Right lobe of liver (tissue), 6 donors: ENCODE data around the gene SPHK2. TPM values are rescaled to one million over a fixed set of nuclear protein-coding genes. Genes with fewer than 3 reads are reported as not detected.
A peak's percentile ranks its signal among the peaks of the same experiment; 100 is the strongest.

Experiments used
- ATAC-seq, 4 donors: fragments of 200-7000 bp; cut with Tn5 transposase; one replicate each; pipeline ENCODE4 v1.9.1; 2020; ENCODE audit warnings: mild to moderate bottlenecking in 4 of 4, moderate library complexity in 4 of 4
- DNase-seq, 3 donors: peaks; one replicate each; pipeline ENCODE4 v3.0.0-alpha.2; 2020
- H3K27ac ChIP-seq, 3 donors: fragments of 200-600 bp; one replicate each; pipeline ENCODE4 v1.8.0; 2022
- H3K27me3 ChIP-seq, 2 donors: fragments of 200-600 bp; one replicate each; pipeline ENCODE4 v1.8.0; 2022
- H3K36me3 ChIP-seq, 4 donors: fragments of 200-600 bp; sonication (generic) in 1 of 4; one replicate each; pipeline versions ENCODE4 v1.5.1 to v1.8.0; 2017 to 2022; ENCODE audit warnings: control low read depth in 1 of 4
- H3K4me1 ChIP-seq, 4 donors: fragments of 200-600 bp; sonication (generic) in 1 of 4; one replicate each; pipeline versions ENCODE4 v1.5.1 to v1.8.0; 2017 to 2022; ENCODE audit warnings: control low read depth in 1 of 4
- H3K4me3 ChIP-seq, 3 donors: fragments of 200-600 bp; one replicate each; pipeline ENCODE4 v1.8.0; 2022
- H3K9me3 ChIP-seq, 4 donors: fragments of 200-600 bp; sonication (generic) in 1 of 4; one replicate each; pipeline versions ENCODE4 v1.5.1 to v1.8.0; 2017 to 2022; ENCODE audit warnings: control low read depth in 1 of 4
- POLR2A ChIP-seq: fragments of 450-650 bp; IDR thresholded peaks from one replicate; pipeline ENCODE4 v1.6.1; 2017; ENCODE audit warnings: antibody characterized with exemption, mild to moderate bottlenecking
- WGBS: methylation state at CpG from one replicate; pipeline ENCODE4 v1.1.6; 2018; ENCODE audit warnings: low coverage, low lambda C conversion rate; ENCODE audit not compliant: insufficient coverage; ENCODE audit errors: missing lambda C conversion rate; 5-methylcytosine and 5-hydroxymethylcytosine counted together
- intact Hi-C, 2 donors: fragments of 100-400 bp; cut with DNase I; formaldehyde crosslinking; loops; one replicate each; pipeline versions ENCODE4 v1.11.2 to v1.14.1; 2022
- total RNA-seq, 6 experiments: library from RNA; depleted of rRNA in 2 of 6; stranded (reverse); fragments of >200 nt in 2 of 6; fragmentation: NEBNext Ultra II Directional in 3 of 6; extraction: Animal tissue kit (Norgen Biotek cat#: 25700) in 3 of 6; gene quantifications; one replicate each; pipeline versions ENCODE4 v1.1.0 to v1.2.4, GENCODE V29; 2016 to 2023
- TF ChIP-seq, protein P1 (sequence below), 4 donors: fragments of 200-600 bp in 3 of 4; fragments of 450-650 bp in 1 of 4; IDR thresholded peaks; one replicate each; pipeline versions ENCODE4 v1.5.1 to v1.8.0; 2016 to 2022; ENCODE audit warnings: antibody characterized with exemption in 4 of 4, mild to moderate bottlenecking in 2 of 4
- donor health status: DM: no; HTN: yes; CAD: no.
- donor health status: DM: no; HTN: no; CAD: no.
- donor health status: DM: no; HTN: no; CAD: no.
- donor health status: DM: no; HTN: yes; CAD: no.
- donor health status: DM: no; HTN: yes; CAD: no.

Gene SPHK2
- total RNA-seq, 6 experiments from 2014 or later: 11.4 to 30.1 (median 17.2) TPM

DNA sequence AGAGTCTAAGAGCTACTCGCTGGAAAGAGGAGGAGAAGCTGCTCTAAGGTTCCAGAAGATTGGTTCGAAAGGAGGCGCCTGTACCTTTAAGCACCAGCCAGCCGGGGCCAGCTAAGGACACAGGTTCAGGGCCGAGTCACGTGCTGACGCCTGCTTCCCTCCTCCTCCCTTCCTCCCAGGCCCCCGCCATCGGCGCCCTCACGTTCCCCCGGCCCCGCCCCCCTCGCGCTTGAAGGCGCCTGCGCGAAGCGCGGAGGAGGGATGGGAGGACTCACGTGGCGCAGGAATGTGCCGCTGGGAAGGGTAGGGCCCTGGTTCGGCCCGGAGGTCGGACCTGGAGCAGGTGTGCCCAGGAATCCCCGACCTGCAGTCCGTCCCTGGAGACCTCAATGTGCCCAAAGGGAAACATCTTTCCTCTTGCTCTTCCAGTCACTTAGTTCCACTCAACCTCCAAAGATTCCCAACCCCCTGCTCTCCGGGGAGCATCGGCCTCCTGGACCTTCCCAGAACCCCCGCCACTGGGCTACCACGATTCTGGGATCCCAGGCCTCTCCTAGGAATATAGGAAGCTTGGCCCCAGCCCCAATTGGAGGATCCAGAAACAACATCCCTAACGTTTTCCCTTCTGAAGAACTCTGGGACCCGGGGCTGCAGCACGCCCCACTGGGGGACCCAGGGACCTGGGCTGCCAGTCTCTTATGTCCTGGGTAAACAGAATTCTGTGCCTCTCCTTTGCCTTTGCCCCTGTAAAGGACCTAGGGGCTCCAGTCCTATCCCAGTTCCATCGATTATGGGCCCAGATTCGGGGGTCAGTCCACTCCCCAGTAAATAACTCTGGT lies 15.3 kb downstream of the SPHK2 start:
- peak; percentile 96 to 98 (median 98) for DNase-seq
- Histone ChIP-seq H3K4me1 (peaks cover 0 to 28% (median 16%) of the 10 kb centered on the region in 4 donors), H3K27me3 (no peaks in the 10 kb centered on the region), H3K27ac (peak overlapping the region; percentile 81 to 92 (median 88)), H3K4me3 (peak overlapping the region; percentile 1 to 74 (median 72)), H3K9me3 (no peaks in the 10 kb centered on the region), H3K36me3 (no peaks in the 10 kb centered on the region)
- WGBS: 4% methylated on average over 12 of the region's 37 CpGs
- TF ChIP-seq POLR2A: peak; percentile 56
- TF ChIP-seq, protein P1, sequence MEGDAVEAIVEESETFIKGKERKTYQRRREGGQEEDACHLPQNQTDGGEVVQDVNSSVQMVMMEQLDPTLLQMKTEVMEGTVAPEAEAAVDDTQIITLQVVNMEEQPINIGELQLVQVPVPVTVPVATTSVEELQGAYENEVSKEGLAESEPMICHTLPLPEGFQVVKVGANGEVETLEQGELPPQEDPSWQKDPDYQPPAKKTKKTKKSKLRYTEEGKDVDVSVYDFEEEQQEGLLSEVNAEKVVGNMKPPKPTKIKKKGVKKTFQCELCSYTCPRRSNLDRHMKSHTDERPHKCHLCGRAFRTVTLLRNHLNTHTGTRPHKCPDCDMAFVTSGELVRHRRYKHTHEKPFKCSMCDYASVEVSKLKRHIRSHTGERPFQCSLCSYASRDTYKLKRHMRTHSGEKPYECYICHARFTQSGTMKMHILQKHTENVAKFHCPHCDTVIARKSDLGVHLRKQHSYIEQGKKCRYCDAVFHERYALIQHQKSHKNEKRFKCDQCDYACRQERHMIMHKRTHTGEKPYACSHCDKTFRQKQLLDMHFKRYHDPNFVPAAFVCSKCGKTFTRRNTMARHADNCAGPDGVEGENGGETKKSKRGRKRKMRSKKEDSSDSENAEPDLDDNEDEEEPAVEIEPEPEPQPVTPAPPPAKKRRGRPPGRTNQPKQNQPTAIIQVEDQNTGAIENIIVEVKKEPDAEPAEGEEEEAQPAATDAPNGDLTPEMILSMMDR (IDR thresholded peaks at IDR 0.05): no peak
- intact Hi-C loops: no loop called here
- peak; percentile 54 to 66 (median 55) for ATAC-seq

- intact Hi-C loops: no loop called here
- TF ChIP-seq, protein P1 (IDR thresholded peaks at IDR 0.05): no peak
- TF ChIP-seq POLR2A: peak; percentile 38
- peak overlapping the region; percentile 87 to 97 (median 88) for H3K27ac ChIP-seq
- ATAC-seq (peak; percentile 46 to 56 (median 52)), DNase-seq (peak; percentile 82 to 87 (median 84))
- peak overlapping the region; percentile 62 to 74 (median 72) for H3K4me3 ChIP-seq
- H3K27me3 ChIP-seq: no peaks in the 10 kb centered on the region
- H3K9me3 ChIP-seq: no peaks in the 10 kb centered on the region
- WGBS: 2% methylated on average over 13 of the region's 67 CpGs
- peaks cover 0 to 28% (median 16%) of the 10 kb centered on the region in 4 donors for H3K4me1 ChIP-seq
- no peaks in the 10 kb centered on the region for H3K36me3 ChIP-seq
These were observed 16.1 kb downstream of the SPHK2 start for GRCh38 chr19:48635263-48635965.

DNA sequence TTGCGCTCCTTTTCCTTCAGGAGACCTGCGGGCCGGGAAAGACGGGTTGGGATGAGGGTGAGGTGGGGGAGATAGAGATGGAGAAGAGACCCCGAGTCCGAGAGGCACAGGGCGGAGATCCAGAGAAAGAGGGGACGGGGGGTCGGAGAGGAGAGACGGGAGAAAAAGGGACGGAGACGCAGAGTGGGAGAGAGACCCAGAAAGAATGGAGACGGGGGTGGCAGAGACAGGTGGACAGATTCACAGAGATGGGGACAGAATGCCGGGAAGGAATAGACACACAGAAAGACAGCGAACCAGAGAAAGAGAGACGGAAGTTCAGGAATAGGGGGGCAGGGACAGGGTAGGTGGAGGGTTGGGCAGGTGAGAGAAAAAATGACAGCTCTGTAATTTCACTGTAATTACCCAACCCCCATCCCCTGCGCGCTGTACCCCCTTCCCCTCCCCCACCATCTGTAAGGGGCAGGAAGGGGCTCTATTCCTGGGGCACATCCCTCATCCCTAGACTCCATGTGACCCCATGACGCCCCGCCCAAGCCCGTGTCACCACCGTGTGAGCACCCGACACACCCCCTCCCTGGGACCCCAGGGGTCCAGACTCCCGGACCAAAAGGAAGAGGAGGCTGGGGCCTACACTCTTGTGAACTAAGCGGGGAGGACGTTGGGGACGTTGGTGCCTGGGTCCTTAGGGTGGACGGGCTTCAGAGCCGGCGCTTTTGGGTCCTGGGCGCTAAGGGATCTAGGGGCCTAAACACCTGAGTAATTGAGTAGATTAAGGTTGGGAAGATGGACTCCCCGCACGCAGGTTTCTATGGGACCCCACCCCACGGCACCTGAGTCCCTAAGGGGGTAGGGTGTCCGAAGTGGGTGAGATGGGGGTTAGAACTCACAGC lies 16.9 kb downstream of the SPHK2 start:
- peak overlapping the region; percentile 62 to 74 (median 72) for H3K4me3 ChIP-seq
- peak overlapping the region; percentile 87 to 97 (median 88) for H3K27ac ChIP-seq
- H3K4me1 ChIP-seq: peaks cover 0 to 31% (median 16%) of the 10 kb centered on the region in 4 donors
- TF ChIP-seq POLR2A: no peak
- H3K36me3 ChIP-seq: no peaks in the 10 kb centered on the region
- no peaks in the 10 kb centered on the region for H3K9me3 ChIP-seq
- peak; percentile 52 to 63 (median 61) for DNase-seq
- no peak for ATAC-seq
- no peaks in the 10 kb centered on the region for H3K27me3 ChIP-seq
- under 1% methylated on average over 18 of the region's 35 CpGs for WGBS
- intact Hi-C loops: no loop called here

DNA sequence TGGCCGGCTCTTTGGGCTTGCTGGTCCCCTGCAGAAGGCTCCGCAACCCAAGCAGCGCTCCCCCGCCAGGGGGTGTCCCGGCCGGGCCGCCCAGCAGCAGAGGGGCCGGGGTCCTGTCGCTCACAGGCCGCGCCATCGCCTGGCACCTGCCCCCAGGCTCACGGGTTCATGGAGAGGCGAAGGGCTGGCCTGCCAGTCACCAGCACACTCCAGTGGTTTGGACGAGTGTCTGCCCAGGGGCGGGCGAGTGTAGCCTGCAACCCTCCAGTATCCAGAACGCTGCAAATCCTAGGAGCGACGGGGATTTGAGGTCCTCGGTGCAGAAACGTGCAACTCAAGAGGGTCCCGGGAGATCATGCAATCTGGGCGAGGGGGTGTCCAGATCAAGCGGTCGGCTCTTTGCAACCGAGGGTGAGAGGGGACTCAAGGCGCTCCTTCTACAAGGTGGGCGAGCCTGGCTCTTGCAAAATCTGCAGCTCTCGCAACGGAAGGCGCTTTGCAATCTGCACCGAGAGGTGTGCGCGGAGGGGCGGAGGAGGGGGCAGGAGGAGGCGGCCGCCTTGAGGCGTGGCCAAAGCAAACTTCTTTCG lies 17.6 kb downstream of the SPHK2 start, which contains the start of gene DBP:
Gene DBP, minus strand, starts transcription at position 521 of the 590 bp plus-strand sequence. Its CDS starts 385 bp downstream, at position 136.
- Histone ChIP-seq H3K9me3 (no peaks in the 10 kb centered on the region), H3K27me3 (no peaks in the 10 kb centered on the region), H3K36me3 (no peaks in the 10 kb centered on the region), H3K4me3 (peak within 1 kb of the TSS; percentile 62 to 74 (median 72)), H3K4me1 (peaks cover 0 to 31% (median 18%) of the 10 kb centered on the region in 4 donors), H3K27ac (peak within 1 kb of the TSS; percentile 87 to 97 (median 88))
- DNase-seq (peak; percentile 63 to 77 (median 71)), ATAC-seq (peak; percentile 1 to 12 (median 6))
- intact Hi-C loops: no loop called here
- WGBS: no CpG with 5 or more reads among the region's 40 CpGs
- peak; percentile 14 for TF ChIP-seq POLR2A
- TF ChIP-seq, protein P1 (IDR thresholded peaks at IDR 0.05): no peak
